ENCODE results near the gene ITGB4. TPM values are rescaled to one million over a fixed set of nuclear protein-coding genes. Genes with fewer than 3 reads are reported as not detected.

Gene ITGB4
- total and polyA plus RNA-seq, 2 donors (not counting 3 experiments of a cell fraction or from before 2014, with no cell fraction given): 4.2 to 6.7 TPM

DNA sequence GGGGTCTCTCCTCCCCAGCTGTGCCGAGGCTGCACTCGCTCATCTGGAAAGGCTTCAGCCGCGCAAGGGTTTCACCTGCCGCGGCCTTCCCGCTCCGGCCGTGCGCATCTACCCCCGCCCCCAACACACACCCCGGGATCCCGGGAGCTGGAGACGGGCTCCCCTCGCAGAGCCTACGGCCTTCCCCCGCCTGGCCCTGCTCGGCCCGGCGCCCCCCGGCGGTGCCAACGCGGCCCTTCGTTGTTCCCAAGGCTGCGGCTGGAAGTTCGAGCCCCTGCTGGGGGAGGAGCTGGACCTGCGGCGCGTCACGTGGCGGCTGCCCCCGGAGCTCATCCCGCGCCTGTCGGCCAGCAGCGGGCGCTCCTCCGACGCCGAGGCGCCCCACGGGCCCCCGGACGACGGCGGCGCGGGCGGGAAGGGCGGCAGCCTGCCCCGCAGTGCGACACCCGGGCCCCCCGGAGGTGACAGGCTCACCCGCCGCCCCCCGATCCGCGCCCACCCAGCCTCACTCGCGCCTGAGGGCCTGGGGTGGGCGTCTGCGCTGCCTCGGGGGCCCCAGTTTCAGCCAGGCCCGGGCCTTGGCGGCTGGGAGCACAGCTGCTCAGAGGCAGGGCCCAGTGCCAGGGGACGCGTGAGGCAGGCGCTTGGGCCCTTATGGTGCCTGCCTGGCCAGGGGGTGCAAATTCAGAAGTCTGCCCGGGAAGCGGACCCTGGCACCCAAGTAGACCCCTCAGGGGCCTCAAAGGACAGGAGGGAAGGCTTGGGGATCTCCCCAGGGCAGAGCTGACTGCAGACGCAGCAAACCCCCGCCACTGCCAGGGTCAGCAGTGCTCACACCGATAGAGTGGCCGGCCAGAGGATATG, 32.5 kb downstream of the ITGB4 start:
- Histone ChIP-seq H2AFZ (ENCODE audit: low read depth, low read length) (no peak overlapping the region), H3K4me3 (replicated peaks in 1 of 3; ENCODE audit: insufficient read depth in 1 of 3, low read depth in 1 of 3, low read length in 3 of 3) (no peak overlapping the region), H3K9ac (replicated peaks; ENCODE audit: extremely low read depth, insufficient read depth, low read length) (no peak overlapping the region), H3K4me2 (ENCODE audit: insufficient read depth, low read length) (no peak overlapping the region), H3K4me1 (ENCODE audit: control insufficient read depth, extremely low read depth, insufficient read depth, low read length) (no peaks in the 10 kb centered on the region), H3K9me3 (replicated peaks; ENCODE audit: control insufficient read depth, insufficient read depth, low read length) (no peaks in the 10 kb centered on the region), H3K9me1 (replicated peaks; ENCODE audit: control insufficient read depth, extremely low read depth, insufficient read depth, low read length) (no peaks in the 10 kb centered on the region), H3K79me2 (ENCODE audit: control insufficient read depth, insufficient read depth, low read length) (no peaks in the 10 kb centered on the region), H3K27ac (ENCODE audit: insufficient read depth, low read depth, low read length) (no peak overlapping the region), H3K27me3 (ENCODE audit: control insufficient read depth in 2 of 2, insufficient read depth in 2 of 2, low read length in 2 of 2) (no peaks in the 10 kb centered on the region), H4K20me1 (replicated peaks; ENCODE audit: control insufficient read depth, extremely low read depth, insufficient read depth, low read length) (no peaks in the 10 kb centered on the region), H3K36me3 (ENCODE audit: control insufficient read depth in 2 of 2, extremely low read depth in 1 of 2, insufficient read depth in 2 of 2, low read length in 2 of 2) (peaks cover 0 to 2% of the 10 kb centered on the region in 2 experiments)
- DNase-seq (ENCODE audit: low read depth, low spot score): no peak
- no peak for FAIRE-seq
- ChIA-PET POLR2A (no interaction called here), CTCF (interaction anchor here (0.6 to 2.6 kb wide), 32 partner anchors 11 to 251 kb away, joined by 3 to 45 read pairs (median 5); partner anchors contain the start of genes GALK1, MRPL38, SMIM5 and TRIM65)
- BruUV-seq (replicated peaks): no TSS peak
- intact Hi-C loops (cut with micrococcal nuclease) (no loop called here), dilution Hi-C loops (cut with MboI; ENCODE audit: extremely low pct_ligation_motif_present, low sequenced_read_pairs) (no loop called here)
- no peak for TF ChIP-seq POLR2AphosphoS5 (IDR thresholded peaks at IDR 0.05; ENCODE audit: insufficient read depth, low read depth, low read length)
- TF ChIP-seq, protein P1, sequence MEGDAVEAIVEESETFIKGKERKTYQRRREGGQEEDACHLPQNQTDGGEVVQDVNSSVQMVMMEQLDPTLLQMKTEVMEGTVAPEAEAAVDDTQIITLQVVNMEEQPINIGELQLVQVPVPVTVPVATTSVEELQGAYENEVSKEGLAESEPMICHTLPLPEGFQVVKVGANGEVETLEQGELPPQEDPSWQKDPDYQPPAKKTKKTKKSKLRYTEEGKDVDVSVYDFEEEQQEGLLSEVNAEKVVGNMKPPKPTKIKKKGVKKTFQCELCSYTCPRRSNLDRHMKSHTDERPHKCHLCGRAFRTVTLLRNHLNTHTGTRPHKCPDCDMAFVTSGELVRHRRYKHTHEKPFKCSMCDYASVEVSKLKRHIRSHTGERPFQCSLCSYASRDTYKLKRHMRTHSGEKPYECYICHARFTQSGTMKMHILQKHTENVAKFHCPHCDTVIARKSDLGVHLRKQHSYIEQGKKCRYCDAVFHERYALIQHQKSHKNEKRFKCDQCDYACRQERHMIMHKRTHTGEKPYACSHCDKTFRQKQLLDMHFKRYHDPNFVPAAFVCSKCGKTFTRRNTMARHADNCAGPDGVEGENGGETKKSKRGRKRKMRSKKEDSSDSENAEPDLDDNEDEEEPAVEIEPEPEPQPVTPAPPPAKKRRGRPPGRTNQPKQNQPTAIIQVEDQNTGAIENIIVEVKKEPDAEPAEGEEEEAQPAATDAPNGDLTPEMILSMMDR (IDR thresholded peaks at IDR 0.05; ENCODE audit: extremely low read depth in 1 of 2, insufficient read depth in 1 of 2, low read depth in 1 of 2, low read length in 2 of 2): peak; percentile 34 to 36
